Coronary artery (tissue), 2 donors: ENCODE data around the gene SH2B3.
"Not testable (repeated sequence)": the region's sequence is repeated elsewhere in the genome, so short reads cannot be mapped to it uniquely, and the experiment has no call there.

Source experiments
- DNase-seq: peaks from one replicate; pipeline ENCODE4 v3.0.0-alpha.2; 2017; ENCODE audit warnings: low spot score
- H3K27ac ChIP-seq, 2 donors: fragments of 200-600 bp; sonication (generic); one replicate each; pipeline ENCODE4 v1.5.1; 2016 to 2019
- H3K4me3 ChIP-seq: fragments of 200-600 bp; sonication (generic); 2 replicates; pipeline ENCODE4 v1.5.1; 2016; ENCODE audit warnings: mild to moderate bottlenecking, moderate library complexity
- CTCF ChIP-seq: fragments of 200-600 bp; sonication (generic); IDR thresholded peaks from one replicate; pipeline ENCODE4 v1.5.1; 2019; ENCODE audit warnings: antibody characterized with exemption

SH2B3 gene

GRCh38 chr12:111368788-111369495 lies 36.8 kb upstream of the SH2B3 start, which contains the start of gene PHETA1:
Gene PHETA1 (minus strand): TSS chr12:111369095. CDS start chr12:111363427, 5,668 bp downstream.
- TF ChIP-seq CTCF: no peak
- peak within 1 kb of the TSS; percentile 44 to 76 for H3K27ac ChIP-seq

GRCh38 chr12:111369496-111370220 lies 36.1 kb upstream of the SH2B3 start:
- DNase-seq: no peak
- peak overlapping the region in 1 of 2 donors; percentile 76 for H3K27ac ChIP-seq
- peak overlapping the region; percentile 100 for H3K4me3 ChIP-seq
- no peak for TF ChIP-seq CTCF

More at GRCh38 chr12:111368788-111369495, 36.8 kb upstream of the SH2B3 start, which contains the start of gene PHETA1:
- DNase-seq: peak; percentile 94
- peak within 1 kb of the TSS; percentile 100 for H3K4me3 ChIP-seq

GRCh38 chr12:111373231-111373630 lies 32.5 kb upstream of the SH2B3 start:
- not testable (repeated sequence) for H3K4me3 ChIP-seq, DNase-seq, H3K27ac ChIP-seq

- no peak overlapping the region for H3K4me3 ChIP-seq
- DNase-seq: no peak
Observed at GRCh38 chr12:111377440-111377839, 28.3 kb upstream of the SH2B3 start.

GRCh38 chr12:111379942-111380554 lies 25.7 kb upstream of the SH2B3 start:
- no peak overlapping the region for H3K4me3 ChIP-seq
- no peak for TF ChIP-seq CTCF
- DNase-seq: no peak
- H3K27ac ChIP-seq: no peak overlapping the region

More at GRCh38 chr12:111377440-111377839, 28.3 kb upstream of the SH2B3 start:
- TF ChIP-seq CTCF: no peak
- H3K27ac ChIP-seq: no peak overlapping the region

- DNase-seq: no peak
- Histone ChIP-seq H3K4me3 (no peak overlapping the region), H3K27ac (no peak overlapping the region)
- TF ChIP-seq CTCF: no peak
Observed at GRCh38 chr12:111384596-111384995, 21.1 kb upstream of the SH2B3 start.

GRCh38 chr12:111386885-111387284 lies 18.8 kb upstream of the SH2B3 start:
- Histone ChIP-seq H3K27ac (no peak overlapping the region), H3K4me3 (no peak overlapping the region)
- no peak for TF ChIP-seq CTCF
- no peak for DNase-seq
